Measurements from ENCODE around the gene ORAI3. TPM values are rescaled to one million over a fixed set of nuclear protein-coding genes. Genes with fewer than 3 reads are reported as not detected.

Gene ORAI3
- total RNA-seq, 1 donor from 2014 or later: 25.2 TPM

DNA sequence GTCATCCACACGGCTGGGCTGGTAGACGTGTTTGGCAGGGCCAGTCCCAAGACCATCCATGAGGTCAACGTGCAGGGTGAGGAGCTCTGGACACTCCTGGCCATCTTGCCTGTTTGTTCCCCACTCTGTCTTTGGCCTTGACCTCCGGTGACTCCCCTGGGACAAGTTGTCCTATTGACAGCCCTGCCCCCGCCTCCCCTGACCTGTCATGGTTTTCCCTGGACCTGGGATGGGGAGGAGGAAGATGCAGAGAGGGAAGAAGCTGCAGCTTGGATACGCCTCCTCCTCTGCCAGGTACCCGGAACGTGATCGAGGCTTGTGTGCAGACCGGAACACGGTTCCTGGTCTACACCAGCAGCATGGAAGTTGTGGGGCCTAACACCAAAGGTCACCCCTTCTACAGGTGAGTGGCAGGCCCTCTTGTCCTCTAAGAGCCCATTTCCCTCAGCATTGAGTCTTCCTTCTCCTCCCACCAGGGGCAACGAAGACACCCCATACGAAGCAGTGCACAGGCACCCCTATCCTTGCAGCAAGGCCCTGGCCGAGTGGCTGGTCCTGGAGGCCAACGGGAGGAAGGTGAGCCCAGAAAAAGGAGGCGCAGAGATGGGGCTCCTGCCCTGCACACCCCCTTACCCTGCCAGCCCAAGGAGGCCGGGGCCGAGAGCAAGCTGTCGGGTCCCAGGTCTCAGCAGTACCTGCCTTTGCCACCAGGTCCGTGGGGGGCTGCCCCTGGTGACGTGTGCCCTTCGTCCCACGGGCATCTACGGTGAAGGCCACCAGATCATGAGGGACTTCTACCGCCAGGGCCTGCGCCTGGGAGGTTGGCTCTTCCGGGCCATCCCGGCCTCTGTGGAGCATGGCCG lies 37.5 kb downstream of the ORAI3 start:
- Mint-ChIP-seq H3K4me1 (ENCODE audit: unreplicated experiment) (peaks cover 13% of the 10 kb centered on the region), H3K27ac (ENCODE audit: unreplicated experiment) (no peak overlapping the region), H3K4me3 (ENCODE audit: unreplicated experiment) (no peak overlapping the region), H3K9me3 (ENCODE audit: unreplicated experiment) (no peaks in the 10 kb centered on the region), H3K27me3 (ENCODE audit: unreplicated experiment) (no peaks in the 10 kb centered on the region), H3K36me3 (ENCODE audit: unreplicated experiment) (peaks cover 9% of the 10 kb centered on the region)
- no peak for DNase-seq (ENCODE audit: extremely low spot score, unreplicated experiment)
- TF ChIP-seq, protein P1, sequence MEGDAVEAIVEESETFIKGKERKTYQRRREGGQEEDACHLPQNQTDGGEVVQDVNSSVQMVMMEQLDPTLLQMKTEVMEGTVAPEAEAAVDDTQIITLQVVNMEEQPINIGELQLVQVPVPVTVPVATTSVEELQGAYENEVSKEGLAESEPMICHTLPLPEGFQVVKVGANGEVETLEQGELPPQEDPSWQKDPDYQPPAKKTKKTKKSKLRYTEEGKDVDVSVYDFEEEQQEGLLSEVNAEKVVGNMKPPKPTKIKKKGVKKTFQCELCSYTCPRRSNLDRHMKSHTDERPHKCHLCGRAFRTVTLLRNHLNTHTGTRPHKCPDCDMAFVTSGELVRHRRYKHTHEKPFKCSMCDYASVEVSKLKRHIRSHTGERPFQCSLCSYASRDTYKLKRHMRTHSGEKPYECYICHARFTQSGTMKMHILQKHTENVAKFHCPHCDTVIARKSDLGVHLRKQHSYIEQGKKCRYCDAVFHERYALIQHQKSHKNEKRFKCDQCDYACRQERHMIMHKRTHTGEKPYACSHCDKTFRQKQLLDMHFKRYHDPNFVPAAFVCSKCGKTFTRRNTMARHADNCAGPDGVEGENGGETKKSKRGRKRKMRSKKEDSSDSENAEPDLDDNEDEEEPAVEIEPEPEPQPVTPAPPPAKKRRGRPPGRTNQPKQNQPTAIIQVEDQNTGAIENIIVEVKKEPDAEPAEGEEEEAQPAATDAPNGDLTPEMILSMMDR (IDR thresholded peaks at IDR 0.05): no peak

DNA sequence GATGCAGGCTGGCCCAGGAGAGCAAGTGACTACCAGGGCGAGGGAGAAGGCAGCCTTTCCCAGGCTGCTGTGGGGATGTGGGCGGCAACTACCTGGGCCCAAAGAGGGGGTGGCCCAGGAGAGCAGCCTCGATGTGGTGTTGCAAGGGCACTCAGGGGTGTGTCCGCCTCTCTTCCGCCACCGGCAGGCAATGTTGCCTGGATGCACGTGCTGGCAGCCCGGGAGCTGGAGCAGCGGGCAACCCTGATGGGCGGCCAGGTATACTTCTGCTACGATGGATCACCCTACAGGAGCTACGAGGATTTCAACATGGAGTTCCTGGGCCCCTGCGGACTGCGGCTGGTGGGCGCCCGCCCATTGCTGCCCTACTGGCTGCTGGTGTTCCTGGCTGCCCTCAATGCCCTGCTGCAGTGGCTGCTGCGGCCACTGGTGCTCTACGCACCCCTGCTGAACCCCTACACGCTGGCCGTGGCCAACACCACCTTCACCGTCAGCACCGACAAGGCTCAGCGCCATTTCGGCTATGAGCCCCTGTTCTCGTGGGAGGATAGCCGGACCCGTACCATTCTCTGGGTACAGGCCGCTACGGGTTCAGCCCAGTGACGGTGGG lies 38.8 kb downstream of the ORAI3 start:
- H3K27me3 Mint-ChIP-seq (ENCODE audit: unreplicated experiment): no peaks in the 10 kb centered on the region

DNA sequence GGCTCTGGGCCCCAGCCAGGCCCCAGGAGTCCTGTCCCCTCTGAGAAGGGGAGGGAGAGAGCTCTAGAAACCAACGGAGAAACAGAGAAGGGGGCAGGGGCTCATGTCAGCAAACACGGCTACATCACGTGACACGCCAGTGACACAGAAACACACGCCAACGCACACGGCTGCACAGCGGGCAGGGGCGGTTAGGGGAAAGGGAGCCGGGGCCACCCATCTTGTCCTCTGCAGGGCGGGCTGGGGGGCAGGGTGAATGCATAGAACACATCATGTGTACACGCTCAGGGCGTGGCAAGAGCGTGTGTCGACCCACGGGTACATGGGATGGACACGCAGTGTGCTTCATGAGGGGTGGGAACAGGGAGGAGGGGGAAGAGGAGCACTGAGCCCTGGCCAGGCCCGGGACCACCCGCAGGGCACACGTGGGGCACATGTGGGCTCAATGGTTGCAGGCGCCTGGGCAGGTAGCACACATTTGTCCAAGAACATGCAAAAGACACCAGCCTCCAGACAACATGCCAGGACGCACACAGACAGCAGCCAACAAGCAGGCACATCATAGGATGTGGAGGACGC lies 40.7 kb downstream of the ORAI3 start:
- H3K9me3 Mint-ChIP-seq (ENCODE audit: unreplicated experiment): no peaks in the 10 kb centered on the region
- no peaks in the 10 kb centered on the region for H3K27me3 Mint-ChIP-seq (ENCODE audit: unreplicated experiment)
- TF ChIP-seq, protein P1 (IDR thresholded peaks at IDR 0.05): no peak
- H3K4me3 Mint-ChIP-seq (ENCODE audit: unreplicated experiment): no peak overlapping the region
- H3K4me1 Mint-ChIP-seq (ENCODE audit: unreplicated experiment): peaks cover 13% of the 10 kb centered on the region
- H3K36me3 Mint-ChIP-seq (ENCODE audit: unreplicated experiment): no peaks in the 10 kb centered on the region
- no peak overlapping the region for H3K27ac Mint-ChIP-seq (ENCODE audit: unreplicated experiment)
- no peak for DNase-seq (ENCODE audit: extremely low spot score, unreplicated experiment)

More for the DNA sequence above, 38.8 kb downstream of the ORAI3 start:
- no peak overlapping the region for H3K27ac Mint-ChIP-seq (ENCODE audit: unreplicated experiment)
- peaks cover 2% of the 10 kb centered on the region for H3K36me3 Mint-ChIP-seq (ENCODE audit: unreplicated experiment)
- no peak for DNase-seq (ENCODE audit: extremely low spot score, unreplicated experiment)
- no peak overlapping the region for H3K4me3 Mint-ChIP-seq (ENCODE audit: unreplicated experiment)
- TF ChIP-seq, protein P1 (IDR thresholded peaks at IDR 0.05): no peak
- H3K9me3 Mint-ChIP-seq (ENCODE audit: unreplicated experiment): no peaks in the 10 kb centered on the region
- peaks cover 13% of the 10 kb centered on the region for H3K4me1 Mint-ChIP-seq (ENCODE audit: unreplicated experiment)

DNA sequence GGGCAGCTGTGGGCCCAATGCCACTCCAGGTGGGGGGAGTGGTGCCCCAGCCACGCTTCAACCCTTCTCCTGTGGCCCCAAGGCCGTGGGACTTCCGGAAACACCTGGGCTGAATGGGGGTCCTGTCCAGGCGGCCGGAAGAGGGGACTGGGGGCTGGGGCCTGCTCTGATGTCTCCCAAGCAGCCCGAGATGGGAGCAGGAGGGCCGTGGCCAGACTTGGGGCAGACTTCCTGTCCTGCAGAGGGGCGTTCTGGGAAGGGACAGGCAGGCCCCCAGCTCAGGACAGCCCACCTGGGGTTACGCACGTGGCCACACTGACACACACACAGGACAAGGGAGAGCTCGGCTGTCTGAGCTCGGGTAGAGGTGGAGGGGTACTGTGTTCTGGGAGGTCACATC lies 41.2 kb downstream of the ORAI3 start:
- no peaks in the 10 kb centered on the region for H3K27me3 Mint-ChIP-seq (ENCODE audit: unreplicated experiment)

More for the DNA sequence above, 41.2 kb downstream of the ORAI3 start:
- Mint-ChIP-seq H3K27ac (ENCODE audit: unreplicated experiment) (no peak overlapping the region), H3K4me1 (ENCODE audit: unreplicated experiment) (peaks cover 10% of the 10 kb centered on the region), H3K9me3 (ENCODE audit: unreplicated experiment) (no peaks in the 10 kb centered on the region), H3K4me3 (ENCODE audit: unreplicated experiment) (no peak overlapping the region), H3K36me3 (ENCODE audit: unreplicated experiment) (no peaks in the 10 kb centered on the region)
- TF ChIP-seq, protein P1 (IDR thresholded peaks at IDR 0.05): no peak
- DNase-seq (ENCODE audit: extremely low spot score, unreplicated experiment): no peak

All from osteocyte (in vitro differentiated cells).